ENCODE results near the gene LGALS16. TPM values are rescaled to one million over a fixed set of nuclear protein-coding genes. Genes with fewer than 3 reads are reported as not detected.

LGALS16 gene
- total RNA-seq, 6 donors from 2014 or later = not detected

GRCh38 chr19:39701291-39701690, 45.6 kb downstream of the LGALS16 start:
- TF ChIP-seq POLR2AphosphoS5 (IDR thresholded peaks at IDR 0.05) (no peak), POLR2A (IDR thresholded peaks at IDR 0.05) (no peak)
- TF ChIP-seq, protein P1, sequence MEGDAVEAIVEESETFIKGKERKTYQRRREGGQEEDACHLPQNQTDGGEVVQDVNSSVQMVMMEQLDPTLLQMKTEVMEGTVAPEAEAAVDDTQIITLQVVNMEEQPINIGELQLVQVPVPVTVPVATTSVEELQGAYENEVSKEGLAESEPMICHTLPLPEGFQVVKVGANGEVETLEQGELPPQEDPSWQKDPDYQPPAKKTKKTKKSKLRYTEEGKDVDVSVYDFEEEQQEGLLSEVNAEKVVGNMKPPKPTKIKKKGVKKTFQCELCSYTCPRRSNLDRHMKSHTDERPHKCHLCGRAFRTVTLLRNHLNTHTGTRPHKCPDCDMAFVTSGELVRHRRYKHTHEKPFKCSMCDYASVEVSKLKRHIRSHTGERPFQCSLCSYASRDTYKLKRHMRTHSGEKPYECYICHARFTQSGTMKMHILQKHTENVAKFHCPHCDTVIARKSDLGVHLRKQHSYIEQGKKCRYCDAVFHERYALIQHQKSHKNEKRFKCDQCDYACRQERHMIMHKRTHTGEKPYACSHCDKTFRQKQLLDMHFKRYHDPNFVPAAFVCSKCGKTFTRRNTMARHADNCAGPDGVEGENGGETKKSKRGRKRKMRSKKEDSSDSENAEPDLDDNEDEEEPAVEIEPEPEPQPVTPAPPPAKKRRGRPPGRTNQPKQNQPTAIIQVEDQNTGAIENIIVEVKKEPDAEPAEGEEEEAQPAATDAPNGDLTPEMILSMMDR (IDR thresholded peaks at IDR 0.05) = no peak
- H3K4me3 ChIP-seq = no peak overlapping the region
- H3K27me3 ChIP-seq = no peaks in the 10 kb centered on the region
- DNase-seq (no peak), ATAC-seq (ENCODE audit: low FRiP score in 2 of 2) (no peak)
- H3K36me3 ChIP-seq = no peaks in the 10 kb centered on the region
- no peaks in the 10 kb centered on the region for H3K4me1 ChIP-seq
- 68 to 73% methylated on average over 5 of the region's 5 CpGs for WGBS, 2 donors
- no peaks in the 10 kb centered on the region for H3K9me3 ChIP-seq
- no peak overlapping the region for H3K27ac ChIP-seq

DNA sequence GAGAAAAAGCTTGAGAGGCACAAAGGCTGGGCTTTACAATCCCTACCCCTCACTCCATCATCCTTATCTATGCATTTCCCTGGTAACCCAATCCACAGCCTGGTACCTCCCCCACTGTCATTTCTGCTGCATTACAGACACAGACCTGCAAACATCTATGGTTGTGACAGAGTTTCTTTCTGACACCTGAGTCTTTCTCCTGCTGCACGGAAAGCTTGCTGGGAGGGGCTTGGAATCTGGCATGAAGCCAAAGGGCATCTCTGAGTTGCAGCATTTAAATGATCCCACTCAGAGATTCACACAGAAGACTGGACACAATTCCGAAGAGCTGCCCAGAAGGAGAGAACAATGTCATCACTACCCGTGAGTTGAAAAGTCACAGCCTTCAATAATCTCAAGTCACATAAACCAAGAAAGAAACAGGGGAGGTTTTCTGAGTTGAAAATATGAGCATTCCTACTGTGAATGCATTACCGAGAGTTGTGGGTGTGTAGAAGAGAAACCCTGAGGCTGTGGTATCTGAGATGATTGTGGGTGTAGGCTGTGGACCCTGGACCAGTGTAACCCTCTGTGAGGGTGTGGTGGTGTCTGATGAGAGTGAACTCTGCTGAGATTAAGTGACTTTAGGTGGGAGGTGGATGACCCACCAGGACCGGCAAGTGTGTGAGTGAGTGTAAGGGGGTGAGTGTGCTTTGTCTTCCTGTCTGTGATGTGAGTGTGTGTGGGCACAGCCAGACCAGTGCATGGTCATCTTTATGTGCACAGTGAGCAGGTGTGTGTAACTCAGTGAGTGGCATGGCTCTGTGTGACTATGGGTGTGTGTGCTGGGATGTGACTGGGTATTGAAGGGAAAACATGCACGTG, 48.7 kb downstream of the LGALS16 start, which contains the start of gene LGALS14:
Gene LGALS14, plus strand, starts transcription at position 301 of the 864 bp plus-strand sequence. Its CDS starts 48 bp downstream, at position 349.
- no peaks in the 10 kb centered on the region for H3K36me3 ChIP-seq
- H3K4me3 ChIP-seq = no peak within 1 kb of the TSS
- H3K9me3 ChIP-seq = no peaks in the 10 kb centered on the region
- no peaks in the 10 kb centered on the region for H3K4me1 ChIP-seq
- 57 to 59% methylated on average over 6 of the region's 6 CpGs for WGBS, 2 donors
- no peaks in the 10 kb centered on the region for H3K27me3 ChIP-seq
- no peak for TF ChIP-seq EP300 (IDR thresholded peaks at IDR 0.05)
- no peak for TF ChIP-seq POLR2AphosphoS5 (IDR thresholded peaks at IDR 0.05)
- no peak for TF ChIP-seq POLR2A (IDR thresholded peaks at IDR 0.05)
- TF ChIP-seq, protein P1 (IDR thresholded peaks at IDR 0.05) = no peak
- DNase-seq = no peak
- no peak for ATAC-seq (ENCODE audit: low FRiP score in 2 of 2)
- H3K27ac ChIP-seq = no peak within 1 kb of the TSS

DNA sequence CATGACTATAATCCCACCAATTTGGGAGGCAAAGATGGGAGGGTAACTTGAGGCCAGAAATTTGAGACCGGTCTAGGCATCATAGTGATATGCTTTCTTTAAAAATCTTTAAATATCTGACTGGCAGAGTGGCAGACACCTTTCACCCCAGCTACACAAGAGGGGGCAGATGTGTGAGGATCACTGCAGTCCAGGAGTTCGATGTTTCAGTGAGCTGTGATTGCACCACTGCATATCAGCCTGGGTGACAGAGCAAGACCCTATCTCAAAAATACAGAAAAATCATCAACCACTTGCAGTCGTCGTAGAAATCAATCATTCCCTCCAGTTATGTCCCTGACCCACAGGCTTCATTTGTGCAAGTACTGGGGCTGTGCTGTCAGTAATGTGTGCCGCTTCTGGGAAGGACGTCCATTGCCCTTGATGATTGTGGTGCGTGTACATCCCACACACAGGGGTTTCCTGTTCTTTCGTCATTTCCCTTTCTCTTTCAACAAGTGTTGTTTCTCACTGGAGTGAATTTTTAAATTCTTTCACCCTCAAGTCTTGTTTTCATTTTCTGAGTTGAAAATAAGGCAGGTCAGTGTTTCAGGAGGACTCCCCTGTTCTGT, 50.0 kb downstream of the LGALS16 start:
- WGBS, 2 donors = 54 to 66% methylated on average over 8 of the region's 8 CpGs
- TF ChIP-seq POLR2A (IDR thresholded peaks at IDR 0.05) (no peak), POLR2AphosphoS5 (IDR thresholded peaks at IDR 0.05) (no peak), EP300 (IDR thresholded peaks at IDR 0.05) (no peak)
- TF ChIP-seq, protein P1 (IDR thresholded peaks at IDR 0.05) = no peak

DNA sequence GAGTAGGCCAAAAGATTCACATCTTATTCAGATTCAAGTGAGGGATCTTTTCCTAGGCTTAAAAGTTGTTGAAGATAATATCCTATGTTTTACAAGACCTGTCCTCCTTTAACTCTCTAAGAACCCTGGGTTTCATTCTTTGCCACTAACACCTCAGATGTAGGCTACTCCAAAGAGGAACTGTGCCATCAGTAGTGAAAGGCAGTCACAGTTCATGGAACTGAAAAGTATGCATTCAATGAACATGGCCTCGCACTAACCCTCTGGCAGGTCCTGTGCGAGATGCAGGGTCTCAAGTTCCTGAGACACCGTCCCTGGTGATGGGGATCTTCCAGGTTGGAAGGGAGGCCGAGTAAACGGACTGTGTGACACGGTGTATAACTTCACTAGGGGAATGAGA, 52.9 kb downstream of the LGALS16 start:
- ATAC-seq (ENCODE audit: low FRiP score in 2 of 2) (no peak), DNase-seq (no peak)
- no peaks in the 10 kb centered on the region for H3K9me3 ChIP-seq
- TF ChIP-seq, protein P1 (IDR thresholded peaks at IDR 0.05) = no peak
- TF ChIP-seq POLR2AphosphoS5 (IDR thresholded peaks at IDR 0.05) = no peak
- no peak for TF ChIP-seq POLR2A (IDR thresholded peaks at IDR 0.05)
- TF ChIP-seq EP300 (IDR thresholded peaks at IDR 0.05) = no peak
- H3K27me3 ChIP-seq = no peaks in the 10 kb centered on the region
- no peak overlapping the region for H3K27ac ChIP-seq
- no peaks in the 10 kb centered on the region for H3K4me1 ChIP-seq
- H3K36me3 ChIP-seq = no peaks in the 10 kb centered on the region
- WGBS, 2 donors = 84 to 90% methylated on average over 6 of the region's 6 CpGs
- H3K4me3 ChIP-seq = no peak overlapping the region

More for the DNA sequence above, 50.0 kb downstream of the LGALS16 start:
- DNase-seq (no peak), ATAC-seq (ENCODE audit: low FRiP score in 2 of 2) (no peak)
- Histone ChIP-seq H3K27me3 (no peaks in the 10 kb centered on the region), H3K9me3 (no peaks in the 10 kb centered on the region), H3K36me3 (no peaks in the 10 kb centered on the region), H3K4me3 (no peak overlapping the region), H3K27ac (no peak overlapping the region), H3K4me1 (no peaks in the 10 kb centered on the region)

Data from upper lobe of left lung (tissue), 6 donors.